Endothelial cell of umbilical vein (primary cell): ENCODE measurements around the gene IL22RA1.

Source experiments
- EZH2 ChIP-seq: IDR thresholded peaks from 2 replicates; pipeline ENCODE4 v1.6.1; 2012; ENCODE audit warnings: borderline replicate concordance, low read depth, mild to moderate bottlenecking, moderate library complexity, low read length, inconsistent platforms; ENCODE audit not compliant: severe bottlenecking
- GATA2 ChIP-seq: IDR thresholded peaks from 2 replicates; pipeline ENCODE4 v1.7.0; 2011; ENCODE audit warnings: low read depth, mild to moderate bottlenecking, moderate library complexity, mixed read lengths, low read length; ENCODE audit not compliant: insufficient read length, insufficient read depth
- POLR2A ChIP-seq: IDR thresholded peaks from 2 replicates; pipeline ENCODE4 v1.6.1; 2012; ENCODE audit warnings: low read depth, mild to moderate bottlenecking, control low read depth, low read length
- POLR2AphosphoS5 ChIP-seq: IDR thresholded peaks from 2 replicates; pipeline ENCODE4 v1.6.1; 2012; ENCODE audit warnings: low read depth, mild to moderate bottlenecking, control low read depth, low read length, moderate library complexity; ENCODE audit not compliant: insufficient read depth
- TF ChIP-seq, protein P1 (sequence below), 2 donors: IDR thresholded peaks; 1 replicate in 1 of 2; 2 replicates in 1 of 2; pipeline ENCODE4 v1.5.1; 2011; ENCODE audit warnings: low read length in 2 of 2, mild to moderate bottlenecking in 2 of 2, moderate library complexity in 2 of 2, control low read depth in 1 of 2, inconsistent platforms in 1 of 2, low read depth in 1 of 2; ENCODE audit not compliant: insufficient read depth in 1 of 2; ENCODE audit errors: extremely low read depth in 1 of 2
- TF ChIP-seq, protein P2 (sequence below): IDR thresholded peaks from 2 replicates; pipeline ENCODE4 v1.6.1; 2011; ENCODE audit not compliant: insufficient read depth, insufficient read length

- TF ChIP-seq, protein P1, sequence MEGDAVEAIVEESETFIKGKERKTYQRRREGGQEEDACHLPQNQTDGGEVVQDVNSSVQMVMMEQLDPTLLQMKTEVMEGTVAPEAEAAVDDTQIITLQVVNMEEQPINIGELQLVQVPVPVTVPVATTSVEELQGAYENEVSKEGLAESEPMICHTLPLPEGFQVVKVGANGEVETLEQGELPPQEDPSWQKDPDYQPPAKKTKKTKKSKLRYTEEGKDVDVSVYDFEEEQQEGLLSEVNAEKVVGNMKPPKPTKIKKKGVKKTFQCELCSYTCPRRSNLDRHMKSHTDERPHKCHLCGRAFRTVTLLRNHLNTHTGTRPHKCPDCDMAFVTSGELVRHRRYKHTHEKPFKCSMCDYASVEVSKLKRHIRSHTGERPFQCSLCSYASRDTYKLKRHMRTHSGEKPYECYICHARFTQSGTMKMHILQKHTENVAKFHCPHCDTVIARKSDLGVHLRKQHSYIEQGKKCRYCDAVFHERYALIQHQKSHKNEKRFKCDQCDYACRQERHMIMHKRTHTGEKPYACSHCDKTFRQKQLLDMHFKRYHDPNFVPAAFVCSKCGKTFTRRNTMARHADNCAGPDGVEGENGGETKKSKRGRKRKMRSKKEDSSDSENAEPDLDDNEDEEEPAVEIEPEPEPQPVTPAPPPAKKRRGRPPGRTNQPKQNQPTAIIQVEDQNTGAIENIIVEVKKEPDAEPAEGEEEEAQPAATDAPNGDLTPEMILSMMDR (IDR thresholded peaks at IDR 0.05; ENCODE audit: extremely low read depth in 1 of 2, insufficient read depth in 1 of 2, low read depth in 1 of 2, low read length in 2 of 2): peak; percentile 6 to 16
- no peak for TF ChIP-seq POLR2A
- TF ChIP-seq, protein P2, sequence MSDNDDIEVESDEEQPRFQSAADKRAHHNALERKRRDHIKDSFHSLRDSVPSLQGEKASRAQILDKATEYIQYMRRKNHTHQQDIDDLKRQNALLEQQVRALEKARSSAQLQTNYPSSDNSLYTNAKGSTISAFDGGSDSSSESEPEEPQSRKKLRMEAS: no peak
- no peak for TF ChIP-seq POLR2AphosphoS5
- no peak for TF ChIP-seq EZH2
- no peak for TF ChIP-seq GATA2
These were observed 12.3 kb upstream of the IL22RA1 start for GRCh38 chr1:24155011-24155782.
